ENCODE results near the gene MELTF.
"Not testable (repeated sequence)": the region's sequence is repeated elsewhere in the genome, so short reads cannot be mapped to it uniquely, and the experiment has no call there.

- TF ChIP-seq CTCF (IDR thresholded peaks at IDR 0.05; ENCODE audit: poor library complexity); EZH2 (IDR thresholded peaks at IDR 0.05; ENCODE audit: borderline replicate concordance); EZH2phosphoT487 (IDR thresholded peaks at IDR 0.05; ENCODE audit: low read depth, severe bottlenecking, unreplicated experiment): not testable (repeated sequence)
These were observed 22.0 kb upstream of the MELTF start for GRCh38 chr3:197051637-197052036.

All from hepatocyte (in vitro differentiated cells).